HG03159 (cell line): ENCODE results near the gene CLOCK.

Experiments
- ATAC-seq: cut with Tn5 transposase; IDR thresholded peaks from one replicate; pipeline ENCODE4 v1.9.1; 2021; ENCODE audit warnings: mild to moderate bottlenecking, moderate library complexity; ENCODE audit not compliant: unreplicated experiment

CLOCK gene

DNA sequence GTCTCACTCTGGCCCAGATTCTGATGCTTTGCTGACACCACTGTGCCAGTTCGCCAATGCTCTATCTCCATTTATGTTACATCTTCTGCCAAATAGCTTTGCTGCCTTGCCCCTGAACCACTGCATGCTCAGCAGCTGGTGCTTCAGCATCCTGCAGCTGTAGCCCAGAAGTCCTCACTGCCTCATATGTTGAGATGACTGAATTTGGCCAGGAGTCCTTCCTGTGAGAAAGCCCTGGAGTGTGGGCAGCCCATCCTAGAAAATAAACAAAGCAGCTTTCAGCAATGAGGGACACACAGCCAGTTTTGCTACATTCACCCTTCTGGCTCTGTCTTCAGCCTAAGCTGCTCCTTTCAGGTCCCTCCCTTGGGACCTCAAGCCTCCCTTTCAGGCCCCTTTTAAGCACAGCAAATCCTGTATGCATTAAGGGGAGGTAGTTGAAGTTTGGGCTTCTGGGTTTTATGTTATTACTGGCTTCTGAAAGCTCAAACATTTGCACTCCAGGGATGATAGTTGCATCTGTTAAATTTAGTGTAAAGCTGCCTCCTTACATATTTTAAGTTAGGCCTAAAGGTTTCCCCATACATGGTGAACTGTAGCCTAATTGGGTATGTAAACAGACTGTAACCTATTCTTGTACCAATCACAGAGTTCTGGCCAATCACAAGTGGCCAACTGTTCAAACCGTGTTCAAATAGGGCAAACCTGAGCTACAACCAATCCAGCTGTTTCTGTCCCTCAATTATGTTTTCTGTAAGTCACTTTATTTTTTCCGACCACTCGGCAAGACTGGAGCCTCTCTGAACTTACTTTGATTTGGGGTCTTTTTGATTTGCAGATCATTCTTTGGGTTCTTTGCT, 153.0 kb downstream of the CLOCK start:
- ATAC-seq: no peak

DNA sequence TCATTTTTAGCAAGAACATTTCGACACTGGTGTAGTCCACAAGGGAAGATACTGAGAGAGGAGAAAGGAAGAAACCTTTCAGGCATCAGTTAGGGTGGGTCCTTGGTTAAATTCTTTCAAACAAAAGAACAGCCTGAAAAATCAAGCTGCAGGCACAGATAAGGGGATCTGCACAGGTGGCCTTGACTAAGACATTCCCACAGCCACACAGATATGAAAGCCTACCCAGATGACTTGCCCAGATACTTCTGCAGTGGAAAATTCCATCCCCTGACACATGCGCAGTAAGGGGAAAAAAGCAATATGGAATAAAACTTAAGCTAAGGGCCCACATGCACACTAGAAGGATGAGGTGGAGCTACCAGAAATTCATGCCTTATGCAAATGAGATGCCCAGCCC, 159.9 kb downstream of the CLOCK start:
- ATAC-seq: no peak

- ATAC-seq: peak; percentile 75
Observed at GRCh38 chr4:55386073-55386472, 160.6 kb downstream of the CLOCK start.

DNA sequence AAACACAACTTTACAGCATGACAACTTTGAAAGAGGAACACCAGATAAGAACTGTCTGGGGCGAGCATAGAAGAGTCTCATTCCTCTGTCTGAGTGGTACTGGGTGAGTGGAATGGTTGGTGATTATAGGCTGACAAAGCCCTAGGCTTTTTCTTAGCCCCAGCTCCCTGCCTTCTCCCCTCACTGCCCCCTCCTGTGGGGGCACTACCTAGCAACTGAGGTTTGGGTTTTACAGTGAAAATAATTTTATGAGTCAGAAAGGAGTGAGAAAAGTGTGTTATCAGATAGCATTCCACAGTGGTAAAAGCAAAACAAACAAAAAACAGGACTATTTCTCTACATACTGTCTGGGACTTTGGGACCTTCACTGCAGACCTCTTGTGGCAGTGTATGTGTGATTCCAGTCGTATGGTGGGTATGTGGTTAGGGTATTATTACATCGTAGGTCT, 161.5 kb downstream of the CLOCK start:
- no peak for ATAC-seq

- ATAC-seq: no peak
Observed at GRCh38 chr4:55382488-55383003, 164.2 kb downstream of the CLOCK start.

GRCh38 chr4:55381502-55381901, 165.2 kb downstream of the CLOCK start:
- no peak for ATAC-seq

DNA sequence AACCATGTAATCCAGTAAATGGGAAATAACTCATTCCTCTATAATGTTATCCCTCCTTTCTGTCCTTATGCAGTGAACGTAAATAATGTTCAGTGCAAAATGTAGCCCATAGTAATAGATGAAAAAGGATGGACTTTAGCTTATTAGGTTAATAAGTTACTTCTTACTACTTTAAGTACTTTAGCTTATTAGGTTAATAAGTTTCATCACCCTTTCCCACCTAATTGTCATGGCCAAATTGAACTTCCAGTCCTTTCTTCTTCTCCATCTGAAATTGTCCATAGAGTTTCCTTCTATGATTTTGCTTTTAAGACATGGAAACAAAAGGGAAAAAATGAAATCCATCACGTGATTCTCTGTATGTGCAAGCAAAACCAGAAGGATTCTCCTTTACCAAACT, 166.1 kb downstream of the CLOCK start:
- ATAC-seq: no peak

DNA sequence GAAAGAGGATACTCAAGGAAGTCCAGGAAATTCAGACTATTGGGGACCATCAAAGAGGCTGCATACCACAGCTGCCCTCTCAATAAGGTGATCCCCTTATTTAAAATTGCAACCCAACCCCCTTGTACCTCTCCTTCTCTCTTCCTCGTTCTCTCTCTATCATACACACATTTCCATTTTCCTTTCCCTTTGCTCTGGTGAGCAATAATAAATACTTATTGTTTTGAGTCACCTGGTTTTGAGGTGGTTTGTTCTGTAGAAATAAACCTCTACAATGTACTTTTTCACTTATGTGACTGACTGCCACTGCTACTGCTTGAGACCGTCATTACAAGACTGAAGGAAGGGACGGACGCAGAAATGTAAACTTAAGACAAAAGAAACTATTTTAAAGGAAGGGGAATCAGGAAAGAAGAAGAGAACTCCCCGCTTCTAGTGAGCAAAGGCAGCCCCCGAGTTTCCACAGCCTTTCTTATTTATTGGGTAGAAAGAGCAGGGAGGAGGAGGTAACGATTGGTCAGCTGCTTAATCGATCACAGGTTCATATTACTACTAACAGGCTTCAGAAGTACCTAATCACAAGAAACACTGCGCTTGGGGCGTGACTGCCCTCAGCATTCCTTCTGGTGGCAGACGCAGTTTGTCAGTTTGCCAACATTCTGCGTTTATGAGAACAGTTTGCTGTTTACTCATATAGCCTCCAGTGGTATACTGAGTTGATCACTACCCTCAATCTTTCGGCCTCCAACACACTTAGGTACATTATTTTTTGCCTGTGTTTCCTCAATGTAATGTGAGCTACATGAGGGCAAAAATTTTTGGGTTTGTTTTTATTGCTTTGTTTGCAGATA, 167.9 kb downstream of the CLOCK start:
- no peak for ATAC-seq
